B cell (primary cell): Measurements from ENCODE around the gene EIPR1.

Experiments
- CTCF ChIP-seq: fragments of 200-600 bp; IDR thresholded peaks from one replicate; pipeline ENCODE4 v1.8.0; 2022; ENCODE audit warnings: antibody characterized with exemption, mild to moderate bottlenecking
- EZH2 ChIP-seq: IDR thresholded peaks from 2 replicates; pipeline ENCODE4 v1.6.1; 2012; ENCODE audit warnings: borderline replicate concordance, low read depth, mild to moderate bottlenecking, moderate library complexity, low read length; ENCODE audit not compliant: insufficient read depth, poor library complexity, severe bottlenecking

- TF ChIP-seq EZH2, result no peak
- no peak for TF ChIP-seq CTCF
Observed at GRCh38 chr2:3357926-3358325, 19.7 kb downstream of the EIPR1 start.
